Measurements from ENCODE around the gene NEK8. TPM values are rescaled to one million over a fixed set of nuclear protein-coding genes. Genes with fewer than 3 reads are reported as not detected.

The NEK8 gene
- total RNA-seq, 2 donors from 2014 or later: 6.9 to 10.9 TPM

GRCh38 chr17:28747051-28747691, 18.6 kb downstream of the NEK8 start:
- H3K4me3 Mint-ChIP-seq: peak overlapping the region; percentile 93
- no peaks in the 10 kb centered on the region for H3K9me3 Mint-ChIP-seq
- H3K36me3 Mint-ChIP-seq (ENCODE audit: insufficient read depth in 2 of 2): peaks cover 0 to 11% of the 10 kb centered on the region in 2 donors
- DNase-seq (no peak), ATAC-seq (replicated peaks in 1 of 2) (no peak)
- H3K4me1 Mint-ChIP-seq (ENCODE audit: low read depth): peaks cover 61% of the 10 kb centered on the region
- H3K27me3 Mint-ChIP-seq (ENCODE audit: low read depth): no peaks in the 10 kb centered on the region
- H3K27ac Mint-ChIP-seq: peak overlapping the region; percentile 28

GRCh38 chr17:28747801-28748750, 19.5 kb downstream of the NEK8 start:
- H3K4me1 Mint-ChIP-seq (ENCODE audit: low read depth): peaks cover 53% of the 10 kb centered on the region
- peak overlapping the region; percentile 84 for H3K27ac Mint-ChIP-seq
- no peaks in the 10 kb centered on the region for H3K27me3 Mint-ChIP-seq (ENCODE audit: low read depth)
- no peaks in the 10 kb centered on the region for H3K9me3 Mint-ChIP-seq
- H3K4me3 Mint-ChIP-seq: peak overlapping the region; percentile 25 to 93
- DNase-seq (no peak), ATAC-seq (replicated peaks in 1 of 2) (no peak)
- peaks cover 0 to 11% of the 10 kb centered on the region in 2 donors for H3K36me3 Mint-ChIP-seq (ENCODE audit: insufficient read depth in 2 of 2)

GRCh38 chr17:28748852-28749515, 20.4 kb downstream of the NEK8 start:
- H3K4me1 Mint-ChIP-seq (ENCODE audit: low read depth): peaks cover 51% of the 10 kb centered on the region
- peak overlapping the region; percentile 84 for H3K27ac Mint-ChIP-seq
- H3K36me3 Mint-ChIP-seq (ENCODE audit: insufficient read depth in 2 of 2): peaks cover 0 to 11% of the 10 kb centered on the region in 2 donors
- DNase-seq: no peak
- no peaks in the 10 kb centered on the region for H3K9me3 Mint-ChIP-seq
- no peak for ATAC-seq (replicated peaks in 1 of 2)
- H3K27me3 Mint-ChIP-seq (ENCODE audit: low read depth): no peaks in the 10 kb centered on the region
- H3K4me3 Mint-ChIP-seq: peak overlapping the region in 1 of 2 donors; percentile 27

- DNase-seq: no peak
- Mint-ChIP-seq H3K4me1 (ENCODE audit: low read depth) (peaks cover 51% of the 10 kb centered on the region), H3K27ac (peak overlapping the region; percentile 83), H3K36me3 (ENCODE audit: insufficient read depth in 2 of 2) (peaks cover 0 to 11% of the 10 kb centered on the region in 2 donors), H3K27me3 (ENCODE audit: low read depth) (no peaks in the 10 kb centered on the region), H3K9me3 (no peaks in the 10 kb centered on the region), H3K4me3 (peak overlapping the region; percentile 24 to 34)
- peak; percentile 1 to 14 for ATAC-seq (replicated peaks in 1 of 2)
Measured at GRCh38 chr17:28749516-28750177, 21.1 kb downstream of the NEK8 start.

- DNase-seq (peak; percentile 90 to 94), ATAC-seq (replicated peaks in 1 of 2) (peak; percentile 80 to 81)
- H3K4me3 Mint-ChIP-seq: peak overlapping the region; percentile 24 to 34
- peaks cover 0 to 8% of the 10 kb centered on the region in 2 donors for H3K36me3 Mint-ChIP-seq (ENCODE audit: insufficient read depth in 2 of 2)
- H3K9me3 Mint-ChIP-seq: no peaks in the 10 kb centered on the region
- H3K27me3 Mint-ChIP-seq (ENCODE audit: low read depth): no peaks in the 10 kb centered on the region
- H3K4me1 Mint-ChIP-seq (ENCODE audit: low read depth): peaks cover 51% of the 10 kb centered on the region
- peak overlapping the region; percentile 83 for H3K27ac Mint-ChIP-seq
Measured at GRCh38 chr17:28750178-28751047, 21.8 kb downstream of the NEK8 start.

GRCh38 chr17:28751600-28752366, 23.2 kb downstream of the NEK8 start:
- Mint-ChIP-seq H3K27ac (peak overlapping the region; percentile 40), H3K27me3 (ENCODE audit: low read depth) (no peaks in the 10 kb centered on the region), H3K9me3 (no peaks in the 10 kb centered on the region), H3K4me1 (ENCODE audit: low read depth) (peaks cover 38% of the 10 kb centered on the region), H3K36me3 (ENCODE audit: insufficient read depth in 2 of 2) (peaks cover 0 to 7% of the 10 kb centered on the region in 2 donors), H3K4me3 (no peak overlapping the region)
- no peak for ATAC-seq (replicated peaks in 1 of 2)
- DNase-seq: no peak

- ATAC-seq (replicated peaks in 1 of 2) (no peak), DNase-seq (no peak)
- Mint-ChIP-seq H3K9me3 (no peaks in the 10 kb centered on the region), H3K27me3 (ENCODE audit: low read depth) (no peaks in the 10 kb centered on the region), H3K4me1 (ENCODE audit: low read depth) (peaks cover 7% of the 10 kb centered on the region), H3K27ac (peak overlapping the region; percentile 27), H3K36me3 (ENCODE audit: insufficient read depth in 2 of 2) (peaks cover 0 to 4% of the 10 kb centered on the region in 2 donors), H3K4me3 (no peak overlapping the region)
Measured at GRCh38 chr17:28755486-28755885, 26.9 kb downstream of the NEK8 start.

GRCh38 chr17:28756049-28756804, 27.6 kb downstream of the NEK8 start:
- Mint-ChIP-seq H3K4me1 (ENCODE audit: low read depth) (peaks cover under 1% of the 10 kb centered on the region), H3K36me3 (ENCODE audit: insufficient read depth in 2 of 2) (peaks cover 0 to 4% of the 10 kb centered on the region in 2 donors), H3K27ac (peak overlapping the region; percentile 68), H3K4me3 (no peak overlapping the region), H3K9me3 (no peaks in the 10 kb centered on the region), H3K27me3 (ENCODE audit: low read depth) (no peaks in the 10 kb centered on the region)
- ATAC-seq (replicated peaks in 1 of 2) (no peak), DNase-seq (no peak)

GRCh38 chr17:28758411-28759121, 30.0 kb downstream of the NEK8 start:
- DNase-seq: no peak
- Mint-ChIP-seq H3K4me1 (ENCODE audit: low read depth) (peaks cover 16% of the 10 kb centered on the region), H3K4me3 (no peak overlapping the region), H3K9me3 (no peaks in the 10 kb centered on the region), H3K27ac (no peak overlapping the region), H3K36me3 (ENCODE audit: insufficient read depth in 2 of 2) (peaks cover 0 to 2% of the 10 kb centered on the region in 2 donors), H3K27me3 (ENCODE audit: low read depth) (no peaks in the 10 kb centered on the region)
- ATAC-seq (replicated peaks in 1 of 2): no peak

- Mint-ChIP-seq H3K36me3 (ENCODE audit: insufficient read depth in 2 of 2) (peaks cover 2 to 5% of the 10 kb centered on the region in 2 donors), H3K27ac (no peak overlapping the region), H3K4me1 (ENCODE audit: low read depth) (peaks cover 21% of the 10 kb centered on the region), H3K27me3 (ENCODE audit: low read depth) (no peaks in the 10 kb centered on the region), H3K4me3 (no peak overlapping the region), H3K9me3 (no peaks in the 10 kb centered on the region)
- DNase-seq (no peak), ATAC-seq (replicated peaks in 1 of 2) (no peak)
Measured at GRCh38 chr17:28759256-28759865, 30.8 kb downstream of the NEK8 start.

Measured in activated T-cell treated with anti-CD3 and anti-CD28 coated beads, Interleukin-2, amount 50 U/mL, for 72 hours (primary cell).